Putamen (tissue), 1 donor: ENCODE measurements around the gene PRSS22.

Experiments
- DNase-seq: peaks from one replicate; pipeline ENCODE4 v3.0.0-alpha.2; 2016; ENCODE audit warnings: low spot score

PRSS22 gene

GRCh38 chr16:2816751-2817339, 41.1 kb downstream of the PRSS22 start, which contains the start of gene PRSS21:
Gene PRSS21, plus strand, starts transcription at chr16:2817237. Its CDS starts 32 bp downstream, at chr16:2817269.
- DNase-seq: no peak

GRCh38 chr16:2815299-2815771, 42.6 kb downstream of the PRSS22 start:
- DNase-seq: no peak

- no peak for DNase-seq
Observed at GRCh38 chr16:2814551-2815298, 43.2 kb downstream of the PRSS22 start.

- no peak for DNase-seq
Observed at GRCh38 chr16:2813771-2814221, 44.2 kb downstream of the PRSS22 start.

GRCh38 chr16:2811703-2812471, 46.1 kb downstream of the PRSS22 start:
- no peak for DNase-seq

GRCh38 chr16:2810651-2811050, 47.3 kb downstream of the PRSS22 start:
- DNase-seq: no peak

GRCh38 chr16:2809149-2809760, 48.7 kb downstream of the PRSS22 start:
- no peak for DNase-seq

GRCh38 chr16:2808181-2808580, 49.8 kb downstream of the PRSS22 start:
- no peak for DNase-seq

- DNase-seq: no peak
Observed at GRCh38 chr16:2806286-2806685, 51.7 kb downstream of the PRSS22 start.

- DNase-seq: no peak
Observed at GRCh38 chr16:2804728-2805127, 53.2 kb downstream of the PRSS22 start.

- DNase-seq: no peak
Observed at GRCh38 chr16:2803545-2804195, 54.3 kb downstream of the PRSS22 start.
